Activated CD8-positive, alpha-beta T cell treated with anti-CD3 and anti-CD28 coated beads for 36 hours (primary cell): ENCODE data around the gene SYNRG. TPM values are rescaled to one million over a fixed set of nuclear protein-coding genes. Genes with fewer than 3 reads are reported as not detected.

ENCODE experiments used
- ATAC-seq: fragments of 200-7000 bp; cut with Tn5 transposase; one replicate; pipeline ENCODE4 v1.10.0; 2021; ENCODE audit warnings: mild to moderate bottlenecking, moderate library complexity
- CTCF ChIA-PET: fragments of 350-600 bp; sonication (Branson Sonifier 250); formaldehyde crosslinking; loops from one replicate; lab custom pipeline; 2021; ENCODE audit warnings: antibody characterized with exemption; lab: Charles Lee
- POLR2A ChIA-PET: fragments of 350-600 bp; sonication (Branson Sonifier 250); formaldehyde crosslinking; loops from one replicate; lab custom pipeline; 2021; ENCODE audit warnings: antibody characterized with exemption; lab: Charles Lee
- DNase-seq: peaks from one replicate; pipeline ENCODE4 v3.0.0-alpha.2; 2020
- H3K27ac Mint-ChIP-seq: one replicate; pipeline ENCODE4 v1.8.0; 2021; ENCODE audit warnings: mild to moderate bottlenecking, mixed read lengths
- H3K27me3 Mint-ChIP-seq: one replicate; pipeline ENCODE4 v1.8.0; 2021; ENCODE audit warnings: mixed read lengths
- H3K36me3 Mint-ChIP-seq: one replicate; pipeline ENCODE4 v1.8.0; 2021; ENCODE audit warnings: low read depth, mixed read lengths
- H3K4me1 Mint-ChIP-seq: one replicate; pipeline ENCODE4 v1.8.0; 2021; ENCODE audit warnings: low read depth, mixed read lengths
- H3K4me3 Mint-ChIP-seq: one replicate; pipeline ENCODE4 v1.8.0; 2021; ENCODE audit warnings: mild to moderate bottlenecking, moderate library complexity, mixed read lengths
- H3K9me3 Mint-ChIP-seq: one replicate; pipeline ENCODE4 v1.8.0; 2021; ENCODE audit warnings: mixed read lengths
- intact Hi-C: fragments of 100-400 bp; cut with micrococcal nuclease; formaldehyde crosslinking; loops from one replicate; pipeline ENCODE4 v1.10.0; 2022
- microRNA-seq: library from miRNA; unstranded; fragments of <30 nt; microRNA quantifications from one replicate; pipeline ENCODE4 v1.2.0, GENCODE V29; 2022; ENCODE audit warnings: borderline microRNAs expressed, borderline replicate concordance
- total RNA-seq, 2 experiments: library from RNA; stranded (reverse); gene quantifications; one replicate each; pipeline ENCODE4 v1.2.3, GENCODE V29; 2021
- TF ChIP-seq, protein P1 (sequence below): fragments of 200-600 bp; IDR thresholded peaks from one replicate; pipeline ENCODE4 v1.8.0; 2022; ENCODE audit warnings: antibody characterized with exemption, mild to moderate bottlenecking

Gene SYNRG
- total RNA-seq, 2 experiments from 2014 or later: 35.4 to 43.1 TPM

DNA sequence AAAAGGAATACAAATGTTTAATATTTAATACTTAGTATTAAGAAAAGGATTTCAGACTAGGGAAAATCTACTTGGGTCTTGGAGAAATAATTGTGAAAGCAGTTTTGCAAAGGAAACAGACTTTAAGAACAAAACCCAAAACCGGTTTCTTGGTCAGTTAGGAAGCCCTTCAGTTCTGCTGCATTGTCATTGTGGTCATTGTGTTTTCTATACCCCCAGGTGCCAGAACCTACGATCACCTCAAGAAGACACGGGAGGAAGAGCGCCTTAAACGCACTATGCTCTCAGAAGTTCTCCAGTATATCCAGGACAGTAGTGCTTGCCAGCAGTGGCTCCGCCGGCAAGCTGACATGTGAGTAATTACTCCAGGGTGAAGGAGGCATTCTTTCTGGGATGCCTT is 139.0 kb downstream of the SYNRG start:
- no peak for DNase-seq
- Mint-ChIP-seq H3K4me1 (no peaks in the 10 kb centered on the region), H3K4me3 (no peak overlapping the region), H3K27me3 (no peaks in the 10 kb centered on the region), H3K27ac (no peak overlapping the region), H3K9me3 (no peaks in the 10 kb centered on the region), H3K36me3 (peaks cover 44% of the 10 kb centered on the region)
- TF ChIP-seq, protein P1, sequence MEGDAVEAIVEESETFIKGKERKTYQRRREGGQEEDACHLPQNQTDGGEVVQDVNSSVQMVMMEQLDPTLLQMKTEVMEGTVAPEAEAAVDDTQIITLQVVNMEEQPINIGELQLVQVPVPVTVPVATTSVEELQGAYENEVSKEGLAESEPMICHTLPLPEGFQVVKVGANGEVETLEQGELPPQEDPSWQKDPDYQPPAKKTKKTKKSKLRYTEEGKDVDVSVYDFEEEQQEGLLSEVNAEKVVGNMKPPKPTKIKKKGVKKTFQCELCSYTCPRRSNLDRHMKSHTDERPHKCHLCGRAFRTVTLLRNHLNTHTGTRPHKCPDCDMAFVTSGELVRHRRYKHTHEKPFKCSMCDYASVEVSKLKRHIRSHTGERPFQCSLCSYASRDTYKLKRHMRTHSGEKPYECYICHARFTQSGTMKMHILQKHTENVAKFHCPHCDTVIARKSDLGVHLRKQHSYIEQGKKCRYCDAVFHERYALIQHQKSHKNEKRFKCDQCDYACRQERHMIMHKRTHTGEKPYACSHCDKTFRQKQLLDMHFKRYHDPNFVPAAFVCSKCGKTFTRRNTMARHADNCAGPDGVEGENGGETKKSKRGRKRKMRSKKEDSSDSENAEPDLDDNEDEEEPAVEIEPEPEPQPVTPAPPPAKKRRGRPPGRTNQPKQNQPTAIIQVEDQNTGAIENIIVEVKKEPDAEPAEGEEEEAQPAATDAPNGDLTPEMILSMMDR: no peak
- ChIA-PET POLR2A (interaction anchor here (1.3 kb wide), 1 partner anchor 9 kb away, joined by 3 read pairs; no protein-coding TSS in a partner anchor), CTCF (interaction anchor here (1.6 kb wide), 1 partner anchor 17 kb away, joined by 3 read pairs; no protein-coding TSS in a partner anchor)
- no peak for ATAC-seq
- intact Hi-C loops: no loop called here

DNA sequence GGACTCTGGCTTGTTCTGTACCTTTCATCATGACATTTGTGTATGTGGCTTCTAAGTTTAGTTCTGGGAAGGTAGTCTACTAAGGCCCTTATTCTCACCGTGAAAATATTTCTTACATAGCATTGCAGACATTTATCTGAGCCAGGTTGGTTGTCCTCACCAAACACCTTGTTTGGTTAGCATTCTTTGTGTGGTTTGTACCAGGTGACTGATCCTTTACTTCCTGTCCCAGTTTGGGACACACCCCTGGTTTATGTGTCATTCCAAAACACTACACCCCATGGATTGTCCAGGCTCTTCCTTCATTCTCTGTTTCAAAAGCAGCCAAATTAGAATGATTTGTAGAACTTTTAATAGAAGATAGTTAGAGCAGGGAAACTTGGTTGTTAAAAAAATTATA is 142.7 kb downstream of the SYNRG start:
- Mint-ChIP-seq H3K4me1 (peaks cover 3% of the 10 kb centered on the region), H3K4me3 (no peak overlapping the region), H3K27ac (no peak overlapping the region), H3K9me3 (no peaks in the 10 kb centered on the region), H3K27me3 (no peaks in the 10 kb centered on the region), H3K36me3 (peaks cover 43% of the 10 kb centered on the region)
- intact Hi-C loops: no loop called here
- no peak for DNase-seq
- ChIA-PET POLR2A (no interaction called here), CTCF (no interaction called here)
- TF ChIP-seq, protein P1: no peak
- ATAC-seq: no peak

GRCh38 chr17:37465069-37465616 is 144.1 kb downstream of the SYNRG start:
- no peak overlapping the region for H3K27ac Mint-ChIP-seq
- intact Hi-C loops: no loop called here
- ATAC-seq (no peak), DNase-seq (no peak)
- H3K4me3 Mint-ChIP-seq: no peak overlapping the region
- H3K36me3 Mint-ChIP-seq: peaks cover 38% of the 10 kb centered on the region
- H3K4me1 Mint-ChIP-seq: peaks cover 8% of the 10 kb centered on the region
- no peaks in the 10 kb centered on the region for H3K27me3 Mint-ChIP-seq
- ChIA-PET POLR2A (no interaction called here), CTCF (interaction anchor here (1.3 kb wide), 1 partner anchor 92 kb away, joined by 6 read pairs; no protein-coding TSS in a partner anchor)
- no peaks in the 10 kb centered on the region for H3K9me3 Mint-ChIP-seq
- TF ChIP-seq, protein P1: no peak

Small RNA genes lying within 50 kb of the gene (microRNA-seq; reads per million reads assigned to microRNA genes)
- gene MIR378J: not detected

Other genes starting within 250 kb of the SYNRG start
- not detected for gene C17orf78, start 233.4 kb downstream of the SYNRG start, total RNA-seq
- gene ACACA, start 202.6 kb downstream of the SYNRG start, total RNA-seq: 10 to 100 TPM; 66.0 to 68.2 TPM
- 10 to 100 TPM; 31.5 to 36.5 TPM for gene TADA2A, start 202.5 kb downstream of the SYNRG start, total RNA-seq
- 10 to 100 TPM; 13.3 to 15.5 TPM for gene DUSP14, start 119.5 kb downstream of the SYNRG start, total RNA-seq
- gene DDX52, start 34.0 kb upstream of the SYNRG start, total RNA-seq: 10 to 100 TPM; 33.1 to 34.5 TPM
- under 1 TPM; 0.59 to 0.60 TPM for gene HNF1B, start 135.6 kb upstream of the SYNRG start, total RNA-seq